Left colon (tissue), 2 donors: Measurements from ENCODE around the gene TMC4. TPM values are rescaled to one million over a fixed set of nuclear protein-coding genes. Genes with fewer than 3 reads are reported as not detected.

ENCODE experiments used
- ATAC-seq: fragments of 200-7000 bp; cut with Tn5 transposase; one replicate; pipeline ENCODE4 v1.9.1; 2020; ENCODE audit warnings: mild to moderate bottlenecking, moderate library complexity
- DNase-seq, 2 donors: peaks; one replicate each; pipeline ENCODE4 v3.0.0-alpha.2; 2020
- intact Hi-C, 2 donors: fragments of 100-400 bp; cut with DNase I in 1 of 2; cut with micrococcal nuclease in 1 of 2; formaldehyde crosslinking; loops; one replicate each; pipeline versions ENCODE4 v1.11.2 to v1.14.0; 2022; cut with DNase I, micrococcal nuclease
- total RNA-seq, 2 donors: library from RNA; stranded (reverse); fragmentation: NEBNext Ultra II Directional; extraction: Animal tissue kit (Norgen Biotek cat#: 25700); gene quantifications; one replicate each; pipeline ENCODE4 v1.2.1, GENCODE V29; 2021
- donor health status: DM: no; HTN: no; CAD: no.
- donor health status: DM: yes; HTN: yes; CAD: no.

Gene TMC4
- total RNA-seq, 2 donors from 2014 or later = 209 to 217 TPM

DNA sequence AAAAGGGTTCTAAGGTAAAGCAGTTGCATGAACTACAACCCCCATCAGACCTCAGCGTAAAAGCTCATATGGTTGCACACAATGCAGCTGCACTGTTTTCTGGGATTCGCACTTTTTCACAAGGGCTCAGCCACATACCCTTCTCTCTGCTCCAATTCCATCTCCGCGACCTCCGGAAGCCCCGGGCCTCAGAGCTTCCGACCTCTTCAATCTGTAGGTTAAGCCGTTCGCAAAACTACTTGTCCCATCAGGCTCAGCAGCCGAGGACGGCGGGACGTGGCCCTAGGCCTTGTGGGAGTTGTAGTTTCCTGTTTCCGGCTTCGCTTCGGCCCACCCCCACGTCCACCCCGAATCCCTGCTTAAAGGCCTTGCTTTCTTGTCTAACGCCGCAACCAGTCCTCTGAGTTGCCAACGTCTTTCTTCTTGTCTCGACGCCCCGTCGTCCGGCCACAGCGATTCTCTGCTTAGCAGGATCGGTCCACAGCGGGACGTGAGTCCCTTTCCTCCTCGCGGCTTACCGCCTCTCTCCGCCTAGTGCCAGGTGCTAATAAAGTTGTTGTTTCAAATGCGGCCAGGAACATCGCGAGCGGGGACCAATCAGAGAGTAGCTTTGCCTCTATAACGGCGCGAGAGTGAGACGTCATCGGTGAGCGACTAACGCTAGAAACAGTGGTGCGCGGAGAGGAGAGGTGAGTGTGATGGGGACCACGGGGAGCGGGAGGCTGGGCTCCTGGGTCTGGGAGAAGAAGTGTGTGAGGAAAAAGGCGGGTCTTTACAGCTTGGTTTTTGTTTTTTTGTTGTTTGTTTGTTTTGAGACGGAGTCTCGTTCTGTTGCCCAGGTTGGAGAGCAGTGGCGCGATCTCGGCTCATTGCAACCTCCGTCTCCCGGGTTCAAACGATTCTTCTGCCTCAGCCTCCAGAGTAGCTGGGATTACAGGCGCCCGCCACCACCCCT is 57.6 kb downstream of the TMC4 start, which contains the start of the genes PRPF31 and TFPT:
Gene PRPF31 (plus strand): TSS at position 646 of the 955 bp plus-strand sequence. CDS start 2,525 bp downstream, outside the sequence.
Gene TFPT (minus strand): TSS at position 549 of the 955 bp plus-strand sequence. CDS start 388 bp downstream, at position 161.
- intact Hi-C loops = no loop called here
- DNase-seq (peak; percentile 95 to 99), ATAC-seq (peak; percentile 91)

DNA sequence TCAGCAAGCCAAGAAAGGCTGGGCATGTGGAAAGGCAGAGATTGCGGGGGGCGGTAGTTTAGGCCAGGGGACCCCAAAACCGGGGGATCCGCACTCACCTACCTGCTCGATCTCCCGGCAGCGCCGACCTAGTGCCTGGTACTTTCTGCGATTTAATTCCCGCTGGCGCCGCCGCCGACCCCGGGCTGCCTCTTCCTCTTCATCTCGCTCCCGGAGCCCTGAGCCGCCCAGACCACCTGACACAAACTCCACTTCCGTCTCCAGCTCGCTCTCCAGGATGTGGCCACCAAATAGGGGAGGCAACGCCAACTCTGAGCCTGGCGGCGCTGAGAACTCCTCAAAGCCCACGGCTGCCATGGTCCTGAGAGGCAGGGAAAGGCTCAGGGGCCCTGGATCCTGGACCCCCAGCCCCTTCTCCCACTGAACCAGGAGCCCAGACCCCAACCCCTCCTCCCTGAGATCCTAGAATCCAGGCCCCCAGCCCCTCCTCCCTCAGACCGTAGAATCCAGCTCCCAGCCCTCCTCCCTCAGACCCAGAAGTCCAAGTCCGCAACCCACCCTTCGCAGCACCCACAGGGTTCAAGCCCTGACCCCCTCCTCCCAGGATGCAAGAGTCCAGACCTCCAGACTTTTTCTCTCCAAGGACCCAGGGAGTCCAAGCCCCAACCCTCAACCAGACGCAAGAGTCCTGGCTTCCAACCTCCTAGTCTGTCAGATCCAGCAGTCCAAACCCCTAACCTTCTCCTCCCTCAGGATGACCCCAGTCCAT is 58.4 kb downstream of the TMC4 start:
- intact Hi-C loops = no loop called here
- DNase-seq = peak; percentile 52 to 63
- peak; percentile 39 for ATAC-seq

Other genes starting within 250 kb of the TMC4 start
- gene CACNG8, start 210.2 kb downstream of the TMC4 start, total RNA-seq = under 1 TPM in 1 of 2 donors, not detected in 1; 0.03 TPM
- not detected for gene CACNG6, start 181.5 kb downstream of the TMC4 start, total RNA-seq
- not detected for gene VSTM1, start 109.3 kb downstream of the TMC4 start, total RNA-seq
- not detected for gene TARM1, start 91.8 kb downstream of the TMC4 start, total RNA-seq
- gene OSCAR, start 72.4 kb downstream of the TMC4 start, total RNA-seq = under 1 TPM; 0.67 to 0.98 TPM
- 100 to 1,000 TPM; 146 to 147 TPM for gene NDUFA3, start 70.3 kb downstream of the TMC4 start, total RNA-seq
- 10 to 100 TPM; 12.4 to 12.7 TPM for gene TFPT, start 57.5 kb downstream of the TMC4 start, total RNA-seq
- 10 to 100 TPM; 37.4 to 38.6 TPM for gene PRPF31, start 57.4 kb downstream of the TMC4 start, total RNA-seq
- gene CNOT3, start 35.4 kb downstream of the TMC4 start, total RNA-seq = 10 to 100 TPM; 32.9 to 42.2 TPM
- gene LENG1, start 13.4 kb downstream of the TMC4 start, total RNA-seq = 1 to 10 TPM; 5.3 to 7.3 TPM
- 100 to 1,000 TPM; 144 to 152 TPM for gene MBOAT7, start 16.4 kb upstream of the TMC4 start, total RNA-seq
- gene TSEN34, start 18.1 kb upstream of the TMC4 start, total RNA-seq = 10 to 100 TPM; 38.9 to 41.6 TPM
- gene RPS9, start 27.7 kb upstream of the TMC4 start, total RNA-seq = 1,000 to 10,000 TPM in 1 of 2 donors, 100 to 1,000 TPM in 1; 962 to 1,034 TPM
- 1 to 10 TPM; 2.0 to 3.5 TPM for gene LILRB3, start 49.8 kb upstream of the TMC4 start, total RNA-seq
- gene LILRA6, start 69.6 kb upstream of the TMC4 start, total RNA-seq = 1 to 10 TPM in 1 of 2 donors, under 1 TPM in 1; 0.55 to 1.1 TPM
- 10 to 100 TPM in 1 of 2 donors, 1 to 10 TPM in 1; 4.8 to 10.9 TPM for gene LILRB5, start 84.1 kb upstream of the TMC4 start, total RNA-seq
- gene LILRB2, start 108.0 kb upstream of the TMC4 start, total RNA-seq = 1 to 10 TPM in 1 of 2 donors, under 1 TPM in 1; 0.98 to 3.2 TPM
- gene LILRA5, start 140.0 kb upstream of the TMC4 start, total RNA-seq = 1 to 10 TPM in 1 of 2 donors, under 1 TPM in 1; 0.82 to 2.2 TPM
- gene LILRA4, start 166.0 kb upstream of the TMC4 start, total RNA-seq = not detected
- gene LAIR1, start 191.8 kb upstream of the TMC4 start, total RNA-seq = 10 to 100 TPM in 1 of 2 donors, 1 to 10 TPM in 1; 3.8 to 13.2 TPM
- gene TTYH1, start 242.3 kb upstream of the TMC4 start, total RNA-seq = 1 to 10 TPM in 1 of 2 donors, not detected in 1; 1.1 TPM